Measurements from ENCODE around the gene SLC25A4. TPM values are rescaled to one million over a fixed set of nuclear protein-coding genes. Genes with fewer than 3 reads are reported as not detected.
A peak's percentile ranks its signal among the peaks of the same experiment; 100 is the strongest.

SLC25A4 gene
- total and polyA plus RNA-seq, 7 donors: 384 to 1,107 (median 795) TPM

- peaks cover 55% of the 10 kb centered on the region for H3K4me1 ChIP-seq
- 41 to 63% (median 44%) methylated on average over 6 of the region's 6 CpGs for WGBS, 3 donors
- no peak for TF ChIP-seq CTCF (IDR thresholded peaks at IDR 0.05)
- no peaks in the 10 kb centered on the region for H3K27me3 ChIP-seq (ENCODE audit: insufficient read depth in 3 of 3, low read length in 2 of 3)
- H3K9me3 ChIP-seq: no peaks in the 10 kb centered on the region
- peak overlapping the region; percentile 91 for H3K27ac ChIP-seq
- ATAC-seq: no peak
- no peak for DNase-seq
- intact Hi-C loops (cut with DNase I): loop anchor here in 1 of 2 donors (5.0 to 10.0 kb wide), 2 partner anchors 256 to 337 kb away; partner anchors contain the start of genes ANKRD37 and LRP2BP
- H3K4me3 ChIP-seq: peak overlapping the region; percentile 72
- peaks cover 0 to 22% of the 10 kb centered on the region in 2 donors for H3K36me3 ChIP-seq (ENCODE audit: insufficient read depth in 1 of 2, low read depth in 1 of 2)
Measured at GRCh38 chr4:185141777-185142176, 1.3 kb upstream of the SLC25A4 start.

GRCh38 chr4:185142564-185142911 lies 528 bp upstream of the SLC25A4 start:
- H3K4me1 ChIP-seq: peaks cover 56% of the 10 kb centered on the region
- no peaks in the 10 kb centered on the region for H3K9me3 ChIP-seq
- peaks cover 0 to 29% of the 10 kb centered on the region in 2 donors for H3K36me3 ChIP-seq (ENCODE audit: insufficient read depth in 1 of 2, low read depth in 1 of 2)
- intact Hi-C loops (cut with DNase I): loop anchor here in 1 of 2 donors (5.0 to 10.0 kb wide), 2 partner anchors 255 to 338 kb away; partner anchors contain the start of genes ANKRD37 and LRP2BP
- ATAC-seq: peak; percentile 40 to 66 (median 58)
- no peak for DNase-seq
- TF ChIP-seq CTCF (IDR thresholded peaks at IDR 0.05): no peak
- WGBS, 3 donors: 1 to 9% (median 4%) methylated on average over 10 to 11 of the region's 11 CpGs
- H3K27ac ChIP-seq: peak overlapping the region; percentile 91
- H3K27me3 ChIP-seq (ENCODE audit: insufficient read depth in 3 of 3, low read length in 2 of 3): no peaks in the 10 kb centered on the region
- H3K4me3 ChIP-seq: peak overlapping the region; percentile 72

- ATAC-seq: peak; percentile 62 to 79 (median 76)
- WGBS, 3 donors: 1% methylated on average over 16 to 30 of the region's 30 CpGs
- peak overlapping the region; percentile 72 for H3K4me3 ChIP-seq
- H3K4me1 ChIP-seq: peaks cover 59% of the 10 kb centered on the region
- DNase-seq: peak; percentile 80 to 94
- no peaks in the 10 kb centered on the region for H3K9me3 ChIP-seq
- TF ChIP-seq CTCF (IDR thresholded peaks at IDR 0.05): no peak
- H3K27me3 ChIP-seq (ENCODE audit: insufficient read depth in 3 of 3, low read length in 2 of 3): no peaks in the 10 kb centered on the region
- intact Hi-C loops (cut with DNase I): loop anchor here in 1 of 2 donors (5.0 to 10.0 kb wide), 2 partner anchors 254 to 339 kb away; partner anchors contain the start of genes ANKRD37 and LRP2BP
- peaks cover 0 to 40% of the 10 kb centered on the region in 2 donors for H3K36me3 ChIP-seq (ENCODE audit: insufficient read depth in 1 of 2, low read depth in 1 of 2)
- H3K27ac ChIP-seq: peak overlapping the region; percentile 91
Measured at GRCh38 chr4:185143601-185143969, 519 bp downstream of the SLC25A4 start.

- peak; percentile 16 for TF ChIP-seq CTCF (IDR thresholded peaks at IDR 0.05)
- intact Hi-C loops (cut with DNase I): loop anchor here (5.0 to 10.0 kb wide), 3 partner anchors 38 to 340 kb away; partner anchors contain the start of genes ANKRD37 (in 1 of the 2) and LRP2BP (in 1 of the 2)
- H3K36me3 ChIP-seq (ENCODE audit: insufficient read depth in 1 of 2, low read depth in 1 of 2): peaks cover 0 to 41% of the 10 kb centered on the region in 2 donors
- H3K9me3 ChIP-seq: no peaks in the 10 kb centered on the region
- H3K4me1 ChIP-seq: peaks cover 51% of the 10 kb centered on the region
- WGBS, 3 donors: 35 to 47% (median 45%) methylated on average over 16 of the region's 16 CpGs
- ATAC-seq (peak in 1 of 4 donors; percentile 4), DNase-seq (peak; percentile 23 to 62)
- H3K27ac ChIP-seq: peak overlapping the region; percentile 91
- no peaks in the 10 kb centered on the region for H3K27me3 ChIP-seq (ENCODE audit: insufficient read depth in 3 of 3, low read length in 2 of 3)
- peak overlapping the region; percentile 72 for H3K4me3 ChIP-seq
Measured at GRCh38 chr4:185144601-185145240, 1.7 kb downstream of the SLC25A4 start.

Measured in psoas muscle (tissue), 8 donors.